A204.1 (cell line): ENCODE data around the gene CTNNA3.

Source experiments
- FAIRE-seq: peaks from 2 replicates; lab custom pipeline; 2012; peaks lifted over from hg19 to GRCh38; lab: Jason Lieb, UNC

Gene CTNNA3

DNA sequence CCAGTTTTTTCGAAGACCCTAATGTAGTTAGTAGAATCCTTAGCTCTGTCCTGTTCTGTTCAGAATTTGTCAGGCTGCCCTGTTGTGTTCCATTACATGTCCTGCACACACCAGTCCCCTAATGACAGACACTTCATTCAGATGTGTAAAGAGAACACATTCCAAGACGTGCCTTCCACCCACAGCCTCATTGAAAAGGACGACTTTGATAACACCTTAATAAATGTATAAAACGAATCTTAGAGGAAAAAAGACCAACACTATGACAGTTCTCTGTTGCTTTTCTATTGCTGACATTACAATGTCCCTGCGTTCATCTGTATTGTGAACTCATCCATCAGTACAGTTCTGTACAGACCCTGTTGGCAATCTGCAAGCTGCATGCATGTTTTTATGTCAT, 766.6 kb downstream of the CTNNA3 start:
- FAIRE-seq, result no peak

DNA sequence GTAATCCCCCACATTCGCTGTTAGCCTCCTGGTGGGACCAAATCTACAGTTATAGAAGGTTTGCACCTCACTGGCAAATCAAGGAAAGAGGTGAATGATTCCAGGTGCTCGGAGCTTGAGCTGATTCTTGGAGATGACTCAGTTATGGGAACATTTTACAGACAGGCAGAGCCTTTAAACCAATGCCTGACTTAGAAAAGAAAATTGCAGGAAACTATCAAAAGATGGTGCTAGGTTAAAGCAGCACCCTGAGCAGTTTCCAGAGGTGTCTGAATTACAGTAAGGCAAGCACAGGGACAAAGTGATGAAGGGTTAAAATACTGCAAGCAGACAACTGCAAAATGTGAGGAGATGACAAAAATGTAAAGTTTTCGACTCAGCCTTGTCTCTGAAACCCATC, 767.2 kb downstream of the CTNNA3 start:
- no peak for FAIRE-seq

DNA sequence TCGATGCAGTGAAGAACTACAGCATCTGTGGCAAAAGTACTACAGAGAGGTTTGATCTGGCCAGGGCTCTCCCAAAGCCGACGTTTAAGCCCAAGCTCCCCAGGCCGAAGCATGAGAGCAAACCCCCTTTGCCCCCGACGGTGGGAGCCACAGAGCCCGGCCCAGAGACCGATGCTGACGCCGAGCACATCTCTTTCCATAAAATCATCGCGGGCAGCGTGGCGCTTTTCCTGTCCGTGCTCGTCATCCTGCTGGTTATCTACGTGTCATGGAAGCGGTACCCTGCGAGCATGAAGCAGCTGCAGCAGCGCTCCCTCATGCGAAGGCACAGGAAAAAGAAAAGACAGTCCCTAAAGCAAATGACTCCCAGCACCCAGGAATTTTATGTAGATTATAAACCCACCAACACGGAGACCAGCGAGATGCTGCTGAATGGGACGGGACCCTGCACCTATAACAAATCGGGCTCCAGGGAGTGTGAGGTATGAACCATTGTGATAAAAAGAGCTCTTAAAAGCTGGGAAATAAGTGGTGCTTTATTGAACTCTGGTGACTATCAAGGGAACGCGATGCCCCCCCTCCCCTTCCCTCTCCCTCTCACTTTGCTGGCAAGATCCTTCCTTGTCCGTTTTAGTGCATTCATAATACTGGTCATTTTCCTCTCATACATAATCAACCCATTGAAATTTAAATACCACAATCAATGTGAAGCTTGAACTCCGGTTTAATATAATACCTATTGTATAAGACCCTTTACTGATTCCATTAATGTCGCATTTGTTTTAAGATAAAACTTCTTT, 767.8 kb downstream of the CTNNA3 start:
- FAIRE-seq, result no peak

DNA sequence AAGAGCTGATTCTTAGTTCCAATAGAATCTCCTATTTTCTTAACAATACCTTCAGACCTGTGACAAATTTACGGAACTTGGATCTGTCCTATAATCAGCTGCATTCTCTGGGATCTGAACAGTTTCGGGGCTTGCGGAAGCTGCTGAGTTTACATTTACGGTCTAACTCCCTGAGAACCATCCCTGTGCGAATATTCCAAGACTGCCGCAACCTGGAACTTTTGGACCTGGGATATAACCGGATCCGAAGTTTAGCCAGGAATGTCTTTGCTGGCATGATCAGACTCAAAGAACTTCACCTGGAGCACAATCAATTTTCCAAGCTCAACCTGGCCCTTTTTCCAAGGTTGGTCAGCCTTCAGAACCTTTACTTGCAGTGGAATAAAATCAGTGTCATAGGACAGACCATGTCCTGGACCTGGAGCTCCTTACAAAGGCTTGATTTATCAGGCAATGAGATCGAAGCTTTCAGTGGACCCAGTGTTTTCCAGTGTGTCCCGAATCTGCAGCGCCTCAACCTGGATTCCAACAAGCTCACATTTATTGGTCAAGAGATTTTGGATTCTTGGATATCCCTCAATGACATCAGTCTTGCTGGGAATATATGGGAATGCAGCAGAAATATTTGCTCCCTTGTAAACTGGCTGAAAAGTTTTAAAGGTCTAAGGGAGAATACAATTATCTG, 768.6 kb downstream of the CTNNA3 start:
- FAIRE-seq, result no peak

DNA sequence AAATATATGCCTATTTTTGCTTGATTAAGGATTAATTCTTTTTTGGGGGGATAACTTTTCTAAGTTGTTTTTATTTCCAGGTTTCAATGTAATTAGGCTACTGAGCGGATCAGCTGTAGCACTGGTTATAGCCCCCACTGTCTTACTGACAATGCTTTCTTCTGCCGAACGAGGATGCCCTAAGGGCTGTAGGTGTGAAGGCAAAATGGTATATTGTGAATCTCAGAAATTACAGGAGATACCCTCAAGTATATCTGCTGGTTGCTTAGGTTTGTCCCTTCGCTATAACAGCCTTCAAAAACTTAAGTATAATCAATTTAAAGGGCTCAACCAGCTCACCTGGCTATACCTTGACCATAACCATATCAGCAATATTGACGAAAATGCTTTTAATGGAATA, 769.2 kb downstream of the CTNNA3 start:
- FAIRE-seq, result no peak

DNA sequence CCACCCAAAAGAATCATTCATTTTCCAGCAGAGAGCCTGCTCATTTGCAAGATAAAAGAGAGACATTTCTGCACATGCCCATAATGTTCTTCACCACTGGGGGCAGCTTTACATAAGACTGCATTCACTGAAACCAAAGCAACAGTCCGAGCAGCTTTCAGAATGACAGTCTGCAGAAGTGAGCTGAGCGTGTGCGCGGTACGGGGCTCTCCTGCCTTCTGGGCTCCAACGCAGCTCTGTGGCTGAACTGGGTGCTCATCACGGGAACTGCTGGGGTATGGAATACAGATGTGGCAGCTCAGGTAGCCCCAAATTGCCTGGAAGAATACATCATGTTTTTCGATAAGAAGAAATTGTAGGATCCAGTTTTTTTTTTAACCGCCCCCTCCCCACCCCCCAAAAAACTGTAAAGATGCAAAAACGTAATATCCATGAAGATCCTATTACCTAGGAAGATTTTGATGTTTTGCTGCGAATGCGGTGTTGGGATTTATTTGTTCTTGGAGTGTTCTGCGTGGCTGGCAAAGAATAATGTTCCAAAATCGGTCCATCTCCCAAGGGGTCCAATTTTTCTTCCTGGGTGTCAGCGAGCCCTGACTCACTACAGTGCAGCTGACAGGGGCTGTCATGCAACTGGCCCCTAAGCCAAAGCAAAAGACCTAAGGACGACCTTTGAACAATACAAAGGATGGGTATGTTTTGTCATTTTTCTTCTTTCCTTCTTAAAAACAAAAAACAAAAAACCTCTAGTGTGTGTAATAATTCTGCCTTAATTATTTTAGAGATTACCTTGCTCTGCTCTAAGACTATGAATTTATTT, 769.9 kb downstream of the CTNNA3 start, which contains the start of gene LRRTM3:
Gene LRRTM3 (plus strand): TSS at position 141 of the 820 bp plus-strand sequence.
- no peak for FAIRE-seq

DNA sequence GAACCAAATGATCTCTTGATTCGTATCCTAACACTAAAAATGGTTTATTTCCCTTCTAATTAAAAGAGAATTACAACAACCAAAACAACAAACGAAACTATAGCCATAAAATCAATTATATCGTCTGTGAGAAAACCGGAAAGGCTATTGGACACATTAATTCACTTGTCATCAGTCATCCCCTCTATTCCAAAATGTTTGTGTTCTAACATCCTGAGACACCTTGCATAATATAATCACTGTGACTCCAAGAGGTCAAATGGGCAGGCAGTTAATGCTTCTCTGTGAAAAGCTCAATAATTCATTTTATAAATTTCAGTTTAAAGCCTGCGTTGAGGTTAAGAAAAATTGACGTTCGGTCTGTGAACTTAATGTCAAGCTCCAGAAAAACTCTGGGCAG, 770.6 kb downstream of the CTNNA3 start:
- FAIRE-seq, result no peak

DNA sequence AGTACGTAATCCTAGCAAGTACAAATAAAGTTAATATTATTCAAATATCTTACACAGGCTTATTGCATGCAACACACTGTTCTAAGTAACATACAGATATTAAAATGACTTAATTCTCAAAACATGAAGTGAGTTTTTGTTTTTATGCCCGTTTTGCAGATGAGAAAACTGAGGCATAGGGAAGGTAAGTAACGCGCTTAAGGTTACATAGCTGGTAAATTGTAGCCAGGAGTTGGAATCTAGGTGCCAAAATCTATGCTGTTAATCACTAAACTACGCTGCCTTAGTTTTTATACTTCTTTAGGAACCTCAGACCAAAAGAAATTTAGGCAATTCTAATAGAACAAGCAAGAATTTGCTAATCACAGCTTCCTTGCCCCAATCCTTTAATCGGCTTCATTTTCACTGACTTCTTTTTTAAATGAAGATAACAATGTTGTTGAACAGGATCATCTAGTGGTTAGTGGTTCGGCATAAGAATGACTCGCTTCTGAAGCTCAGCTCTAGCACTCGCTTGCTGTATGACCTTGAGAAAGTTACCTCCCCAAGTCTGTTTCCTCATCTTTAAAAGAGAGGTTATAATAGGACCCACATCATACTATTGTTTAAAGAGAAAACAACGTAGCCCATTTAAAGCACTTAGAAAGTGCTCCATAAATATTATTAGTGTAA, 771.2 kb downstream of the CTNNA3 start:
- FAIRE-seq, result no peak

DNA sequence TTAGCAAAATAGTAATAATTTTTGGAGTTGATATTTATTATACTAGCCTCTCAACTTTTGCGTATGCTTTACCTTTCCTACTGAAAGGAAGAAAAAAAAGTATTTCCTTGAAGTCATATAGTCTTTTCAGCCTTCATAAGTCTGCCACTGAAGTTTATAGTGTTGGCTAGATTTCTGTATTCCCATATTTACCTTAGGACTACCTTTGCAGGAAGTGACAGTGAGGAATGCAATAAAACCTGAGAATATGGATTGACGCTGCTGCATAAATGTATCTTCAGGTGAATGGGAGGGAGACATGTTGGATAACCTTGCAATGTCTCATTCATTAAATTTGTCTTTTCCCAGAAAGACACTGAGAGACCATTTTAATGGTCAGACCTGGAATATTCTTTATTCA, 776.7 kb downstream of the CTNNA3 start:
- no peak for FAIRE-seq

DNA sequence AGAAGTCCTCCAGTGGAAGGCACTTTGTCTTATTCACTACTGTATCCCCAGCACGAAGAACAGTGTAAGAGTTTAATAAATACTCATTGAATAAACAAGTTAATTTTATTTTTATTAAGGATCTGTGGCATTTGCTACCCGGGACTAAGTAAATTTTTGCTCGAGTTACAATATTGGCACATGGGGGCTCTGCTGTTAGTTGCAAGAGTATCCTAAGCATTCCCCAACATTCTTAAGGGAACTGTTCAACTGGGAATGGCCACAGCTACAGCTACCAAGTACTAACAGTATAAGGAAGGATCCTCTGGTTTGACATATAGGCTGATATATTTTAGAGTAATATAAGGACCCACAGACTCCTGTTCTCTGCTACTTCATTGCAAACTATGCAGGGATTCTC, 778.9 kb downstream of the CTNNA3 start:
- FAIRE-seq, result no peak

DNA sequence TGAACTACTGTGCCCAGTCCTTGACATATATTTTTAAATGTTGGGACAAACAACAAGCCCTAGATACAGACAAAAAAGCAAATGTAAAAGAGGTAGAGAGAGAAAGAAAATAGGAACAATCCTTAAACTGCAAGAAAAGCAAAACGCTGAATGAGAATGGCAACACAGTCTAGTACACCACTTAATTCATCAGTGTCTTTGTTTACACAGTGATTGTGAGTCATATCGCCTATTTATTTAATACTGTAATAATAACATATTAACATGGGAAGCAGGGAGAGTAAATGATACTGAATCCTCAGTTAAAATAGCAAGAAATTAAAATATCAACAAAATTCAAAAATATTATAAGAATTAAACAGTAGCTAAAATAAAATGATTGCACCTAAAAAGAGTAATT, 780.0 kb downstream of the CTNNA3 start:
- FAIRE-seq, result no peak

DNA sequence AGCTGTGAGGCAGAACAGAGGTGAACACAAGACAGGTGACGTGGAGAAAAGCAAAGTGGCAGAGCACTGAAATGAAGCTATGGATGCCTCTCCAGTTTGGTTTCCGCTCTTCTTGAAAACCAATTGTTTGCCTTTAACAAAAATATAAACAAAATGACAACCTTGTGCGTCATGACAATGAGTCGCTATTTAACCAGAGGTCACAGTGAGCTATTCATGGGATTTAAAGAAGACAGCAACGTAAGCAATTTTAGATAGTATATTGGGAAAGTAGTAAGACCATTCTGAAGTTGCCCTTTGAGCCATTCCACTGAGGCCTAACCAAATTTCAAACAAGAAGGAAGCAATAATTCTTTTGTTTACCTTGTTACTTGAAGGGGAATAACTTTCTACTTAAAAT, 785.3 kb downstream of the CTNNA3 start:
- no peak for FAIRE-seq

DNA sequence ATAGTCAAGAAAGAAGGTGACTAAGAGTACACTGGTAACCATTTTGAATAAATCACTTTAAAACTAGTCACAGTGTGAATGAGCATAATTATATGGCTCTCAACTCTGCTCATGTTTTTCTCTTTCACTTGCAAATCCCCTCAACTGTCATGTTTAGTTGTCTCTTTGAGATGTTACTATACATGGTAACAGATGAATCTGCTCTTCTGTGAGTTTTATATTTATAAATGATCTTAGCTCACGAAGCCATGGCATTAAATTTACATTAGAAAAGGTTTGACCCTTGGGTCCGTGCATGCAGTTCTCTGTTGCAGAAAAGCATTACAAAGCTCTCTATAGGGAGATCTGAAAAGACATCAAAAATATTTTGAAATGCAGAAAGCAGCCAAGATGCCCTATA, 803.1 kb downstream of the CTNNA3 start:
- FAIRE-seq, result no peak

DNA sequence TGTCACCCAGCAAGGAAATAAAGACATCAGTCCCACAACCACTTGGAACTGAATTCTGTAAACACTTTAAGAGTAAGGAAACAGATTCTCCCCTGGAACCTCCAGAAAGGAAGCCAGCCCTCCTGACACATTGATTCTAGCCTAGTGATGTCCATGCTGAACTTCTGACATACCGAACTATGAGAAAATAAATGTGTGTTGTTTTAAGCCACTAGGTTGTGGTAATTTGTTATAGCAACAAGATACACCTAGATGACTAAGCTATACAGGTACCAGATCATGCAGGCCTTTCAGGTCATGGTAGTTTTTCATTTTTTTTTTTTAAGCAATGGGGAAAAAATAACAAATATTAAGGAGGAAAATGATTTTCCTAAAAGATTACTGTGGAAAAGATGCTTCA, 807.8 kb downstream of the CTNNA3 start:
- FAIRE-seq, result no peak

DNA sequence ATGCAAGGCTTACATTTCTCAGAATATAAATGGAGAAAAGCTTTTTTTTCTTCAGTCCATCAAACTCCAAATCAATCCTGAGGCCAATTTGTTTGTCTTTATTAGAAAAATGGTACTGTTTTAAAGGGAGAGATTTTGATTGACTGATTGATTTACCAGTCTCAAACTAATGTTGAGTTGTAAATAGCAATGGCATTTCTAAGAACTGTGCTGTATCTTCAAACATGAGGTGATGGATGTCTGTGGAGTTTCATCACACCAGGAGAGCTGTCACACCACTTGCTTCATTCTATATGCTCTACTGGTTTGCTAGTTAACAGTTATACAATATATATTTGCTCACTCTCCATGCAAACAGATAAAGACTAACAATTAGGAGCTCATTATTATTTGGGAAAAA, 809.1 kb downstream of the CTNNA3 start:
- FAIRE-seq, result no peak

DNA sequence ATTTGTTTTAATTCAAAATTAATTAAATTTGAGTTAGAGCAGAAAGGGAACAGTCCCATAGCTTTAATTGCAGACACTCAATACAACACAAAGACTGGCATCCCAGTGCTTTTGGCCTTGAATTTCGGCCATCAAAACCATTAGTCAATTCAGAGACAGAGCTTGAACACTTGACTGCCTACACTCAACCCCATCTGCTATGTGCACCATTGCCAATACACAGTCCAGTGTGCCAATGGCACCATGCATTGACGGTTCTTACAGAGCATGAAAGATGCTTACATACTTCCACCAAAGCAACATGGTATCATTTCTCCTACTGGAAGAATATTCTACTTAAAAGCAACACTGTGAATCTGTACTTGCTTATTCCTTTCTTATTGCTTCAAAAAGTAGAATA, 813.7 kb downstream of the CTNNA3 start:
- no peak for FAIRE-seq

DNA sequence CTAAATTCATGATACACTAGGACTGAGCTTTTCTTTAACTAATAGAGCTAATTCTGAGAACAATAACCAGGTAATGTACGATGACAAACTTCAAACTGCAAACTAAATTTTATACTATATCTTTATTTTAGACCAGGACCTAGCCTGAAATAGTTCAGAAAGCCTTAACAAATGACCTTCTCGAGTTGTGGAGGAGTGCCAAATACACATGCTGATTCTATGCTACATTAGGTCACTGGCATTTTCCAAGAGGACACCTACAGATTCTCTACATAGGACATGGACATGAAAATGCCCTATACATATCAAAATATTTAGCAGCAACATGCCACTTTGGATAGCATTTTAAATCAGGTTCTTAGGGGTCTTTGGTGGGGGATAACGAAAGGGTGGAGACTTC, 814.2 kb downstream of the CTNNA3 start:
- no peak for FAIRE-seq

DNA sequence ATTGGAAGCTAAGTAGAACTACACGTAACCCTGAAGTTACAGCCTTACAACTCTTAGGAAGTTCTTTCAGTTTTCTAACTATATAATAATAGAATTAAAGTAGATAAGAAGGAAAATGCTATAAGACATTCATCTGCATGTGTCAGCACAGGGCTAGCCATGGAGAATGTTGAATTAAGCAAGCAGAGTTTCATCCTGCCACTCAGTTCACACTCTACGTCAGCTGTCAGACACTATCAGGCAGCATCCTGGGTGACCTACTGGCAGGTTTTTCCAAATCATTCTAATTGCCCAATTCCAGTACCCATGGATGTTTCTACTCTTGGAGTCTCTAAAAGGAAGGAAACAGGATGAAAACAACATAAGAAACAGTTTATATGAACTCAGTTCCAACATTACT, 815.2 kb downstream of the CTNNA3 start:
- no peak for FAIRE-seq

DNA sequence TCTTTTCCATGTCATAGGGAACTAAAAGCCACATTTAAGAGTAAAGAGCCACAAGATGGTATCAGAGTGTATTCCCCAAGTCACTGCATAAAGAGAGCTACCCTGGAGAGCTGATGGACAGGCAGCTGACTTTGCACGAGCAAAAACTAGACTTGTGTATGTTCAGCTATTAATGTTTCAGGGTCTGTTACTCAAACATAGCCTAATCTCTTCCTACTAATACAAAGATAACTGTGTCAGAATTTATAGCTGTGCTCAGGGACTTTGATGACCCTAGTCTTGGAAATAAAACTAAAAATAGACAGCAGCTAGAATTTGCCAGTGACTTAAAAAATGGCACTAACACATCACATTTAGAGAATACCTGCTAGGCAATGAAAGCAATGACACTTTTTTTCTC, 815.7 kb downstream of the CTNNA3 start:
- FAIRE-seq, result no peak

DNA sequence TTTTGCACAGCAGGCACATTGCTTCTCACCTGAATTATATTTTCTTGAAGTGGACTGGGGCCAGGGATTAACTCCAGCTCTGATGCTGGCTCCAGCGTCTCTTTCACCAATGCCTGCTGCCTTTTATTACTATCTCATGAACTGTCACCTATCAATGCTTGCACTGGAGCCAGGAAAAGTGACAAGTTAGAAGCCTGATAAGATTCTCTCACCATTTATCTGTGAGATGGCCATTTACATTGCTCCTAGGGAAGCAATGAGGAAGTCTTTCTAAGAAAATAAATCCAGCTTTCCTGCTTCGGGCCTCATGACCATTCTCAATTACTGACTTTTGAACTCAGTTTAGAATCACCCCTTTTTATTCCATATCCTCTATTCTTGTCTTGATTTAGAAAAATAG, 818.6 kb downstream of the CTNNA3 start:
- no peak for FAIRE-seq

DNA sequence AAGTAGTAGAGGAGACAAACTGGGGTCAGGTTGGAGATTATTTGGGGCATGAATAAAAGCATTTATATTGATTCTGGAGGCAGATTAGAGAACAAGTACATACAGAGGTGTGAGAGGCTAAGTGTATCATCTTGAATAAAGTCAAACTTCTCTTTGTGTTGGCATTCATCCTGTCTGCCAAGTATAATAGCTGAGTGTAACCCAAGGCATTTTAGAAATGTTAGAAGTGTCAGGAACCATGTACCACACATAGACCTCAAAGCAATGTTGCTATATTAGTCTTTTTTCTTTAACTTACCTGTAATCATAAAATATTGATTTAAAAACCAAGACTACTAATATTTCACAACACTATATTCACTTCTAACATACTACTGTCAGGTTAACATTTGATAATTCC, 826.4 kb downstream of the CTNNA3 start:
- no peak for FAIRE-seq

DNA sequence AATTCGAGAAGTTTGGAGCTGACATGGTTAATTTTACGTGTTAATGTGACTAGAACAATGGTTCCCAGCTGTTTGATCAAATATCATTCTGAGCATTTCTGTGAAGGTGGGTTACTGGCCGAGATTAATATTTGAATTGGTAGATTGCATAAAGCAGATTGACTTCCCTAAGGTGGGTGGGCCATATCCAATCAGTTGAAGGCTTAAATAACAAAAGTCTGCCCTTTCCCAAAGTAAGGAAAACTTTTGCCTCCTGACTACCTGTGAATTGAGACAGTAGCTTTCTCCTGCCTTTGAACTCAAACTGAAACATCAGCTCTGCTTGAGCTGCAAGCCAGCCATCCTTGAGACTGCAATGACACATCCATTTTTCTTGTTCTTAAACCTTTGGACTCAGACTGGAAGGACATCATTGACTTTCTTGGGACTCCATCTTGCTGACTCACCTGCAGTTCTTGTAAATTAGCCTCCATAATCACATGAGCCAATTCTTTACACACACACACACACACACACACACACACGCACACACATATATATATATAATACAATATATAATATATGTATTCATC, 833.2 kb downstream of the CTNNA3 start:
- no peak for FAIRE-seq
